A549 (cell line): ENCODE results near the gene NRXN3.

ENCODE experiments used
- CBX8 ChIP-seq: fragments of 200-600 bp; sonication (generic); IDR thresholded peaks from 2 replicates; pipeline ENCODE4 v1.6.1; 2016
- EP300 ChIP-seq, 2 experiments: fragments of >200 bp; sonication (Bioruptor Twin); formaldehyde crosslinking; IDR thresholded peaks; 2 replicates in 1 of 2; 3 replicates in 1 of 2; pipeline ENCODE4 v1.6.1; 2016 to 2017
- MYC ChIP-seq: IDR thresholded peaks from 2 replicates; pipeline ENCODE4 v1.6.1; 2012; ENCODE audit warnings: mild to moderate bottlenecking, inconsistent platforms, low read length, improper control_type of control experiment, borderline replicate concordance
- SMC3 ChIP-seq: fragments of >200 bp; sonication (Bioruptor Twin); formaldehyde crosslinking; IDR thresholded peaks from 3 replicates; pipeline ENCODE4 v1.6.1; 2018; ENCODE audit warnings: inconsistent platforms
- TF ChIP-seq, protein P1 (sequence below): fragments of >200 bp; sonication (Bioruptor Twin); formaldehyde crosslinking; IDR thresholded peaks from 3 replicates; pipeline ENCODE4 v1.5.1; 2016

GRCh38 chr14:78162202-78162601, 8.0 kb upstream of the NRXN3 start:
- TF ChIP-seq, protein P1, sequence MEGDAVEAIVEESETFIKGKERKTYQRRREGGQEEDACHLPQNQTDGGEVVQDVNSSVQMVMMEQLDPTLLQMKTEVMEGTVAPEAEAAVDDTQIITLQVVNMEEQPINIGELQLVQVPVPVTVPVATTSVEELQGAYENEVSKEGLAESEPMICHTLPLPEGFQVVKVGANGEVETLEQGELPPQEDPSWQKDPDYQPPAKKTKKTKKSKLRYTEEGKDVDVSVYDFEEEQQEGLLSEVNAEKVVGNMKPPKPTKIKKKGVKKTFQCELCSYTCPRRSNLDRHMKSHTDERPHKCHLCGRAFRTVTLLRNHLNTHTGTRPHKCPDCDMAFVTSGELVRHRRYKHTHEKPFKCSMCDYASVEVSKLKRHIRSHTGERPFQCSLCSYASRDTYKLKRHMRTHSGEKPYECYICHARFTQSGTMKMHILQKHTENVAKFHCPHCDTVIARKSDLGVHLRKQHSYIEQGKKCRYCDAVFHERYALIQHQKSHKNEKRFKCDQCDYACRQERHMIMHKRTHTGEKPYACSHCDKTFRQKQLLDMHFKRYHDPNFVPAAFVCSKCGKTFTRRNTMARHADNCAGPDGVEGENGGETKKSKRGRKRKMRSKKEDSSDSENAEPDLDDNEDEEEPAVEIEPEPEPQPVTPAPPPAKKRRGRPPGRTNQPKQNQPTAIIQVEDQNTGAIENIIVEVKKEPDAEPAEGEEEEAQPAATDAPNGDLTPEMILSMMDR = no peak
- no peak for TF ChIP-seq CBX8
- TF ChIP-seq MYC = no peak
- no peak for TF ChIP-seq EP300 (IDR thresholded peaks at IDR 0.05)
- TF ChIP-seq SMC3 = no peak
